KG1 (cell line): Measurements from ENCODE around the gene NT5DC3.

ENCODE experiments used
- DNase-seq: peaks from one replicate; lab custom pipeline; 2025; lab: John Stamatoyannopoulos, UW

NT5DC3 gene

GRCh38 chr12:103840876-103841689 lies at the start of gene NT5DC3:
NT5DC3 (minus strand) TSS chr12:103841234; CDS start chr12:103841156, 78 bp downstream.
- peak; percentile 10 for DNase-seq

- DNase-seq, result no peak
These were observed 46.7 kb upstream of the NT5DC3 start for GRCh38 chr12:103887738-103888137.

GRCh38 chr12:103886195-103886797 lies 45.3 kb upstream of the NT5DC3 start:
- no peak for DNase-seq

GRCh38 chr12:103884316-103884715 lies 43.3 kb upstream of the NT5DC3 start:
- DNase-seq, result peak; percentile 12

- DNase-seq, result no peak
These were observed 42.9 kb upstream of the NT5DC3 start for GRCh38 chr12:103883908-103884307.

- DNase-seq, result no peak
These were observed 42.0 kb upstream of the NT5DC3 start for GRCh38 chr12:103882861-103883596.

- no peak for DNase-seq
These were observed 40.2 kb upstream of the NT5DC3 start for GRCh38 chr12:103881261-103881660.

GRCh38 chr12:103880299-103881142 lies 39.5 kb upstream of the NT5DC3 start:
- DNase-seq, result no peak

- no peak for DNase-seq
These were observed 38.8 kb upstream of the NT5DC3 start for GRCh38 chr12:103879878-103880277.

GRCh38 chr12:103879048-103879692 lies 38.1 kb upstream of the NT5DC3 start:
- DNase-seq, result no peak

- no peak for DNase-seq
These were observed 37.0 kb upstream of the NT5DC3 start for GRCh38 chr12:103877934-103878510.

- DNase-seq, result no peak
These were observed 36.3 kb upstream of the NT5DC3 start for GRCh38 chr12:103877288-103877687.

GRCh38 chr12:103875666-103876065 lies 34.6 kb upstream of the NT5DC3 start:
- no peak for DNase-seq

GRCh38 chr12:103868215-103868614 lies 27.2 kb upstream of the NT5DC3 start:
- no peak for DNase-seq

GRCh38 chr12:103865151-103865730 lies 24.2 kb upstream of the NT5DC3 start:
- no peak for DNase-seq

- DNase-seq, result no peak
These were observed 23.7 kb upstream of the NT5DC3 start for GRCh38 chr12:103864710-103865109.

GRCh38 chr12:103858953-103859601 lies 18.0 kb upstream of the NT5DC3 start:
- no peak for DNase-seq

- no peak for DNase-seq
These were observed 17.3 kb upstream of the NT5DC3 start for GRCh38 chr12:103858335-103858734.

- no peak for DNase-seq
These were observed 16.1 kb upstream of the NT5DC3 start for GRCh38 chr12:103857164-103857563.
